Cardiac muscle cell (in vitro differentiated cells and primary cell): ENCODE data around the gene MAVS. TPM values are rescaled to one million over a fixed set of nuclear protein-coding genes. Genes with fewer than 3 reads are reported as not detected.

Source experiments
- DNase-seq, 2 donors: peaks; one replicate each; pipeline versions ENCODE4 v3.0.0 to v3.0.0-alpha.2; 2010 to 2017; ENCODE audit warnings: low read depth in 1 of 2, low spot score in 1 of 2
- H3K27ac ChIP-seq: fragments of 200-600 bp; sonication (generic); 2 replicates; pipeline ENCODE4 v1.5.1; 2016
- H3K27me3 ChIP-seq: fragments of 200-600 bp; sonication (generic); 2 replicates; pipeline ENCODE4 v1.6.0; 2016; ENCODE audit warnings: control low read depth
- H3K36me3 ChIP-seq: fragments of 200-600 bp; sonication (generic); 2 replicates; pipeline ENCODE4 v1.5.1; 2016; ENCODE audit warnings: control low read depth
- H3K4me1 ChIP-seq: fragments of 200-600 bp; sonication (generic); 2 replicates; pipeline ENCODE4 v1.8.1; 2017; ENCODE audit warnings: low read depth, mild to moderate bottlenecking, mixed run types
- H3K4me3 ChIP-seq: fragments of 200-600 bp; sonication (generic); 2 replicates; pipeline ENCODE4 v1.5.1; 2016; ENCODE audit warnings: mild to moderate bottlenecking
- H3K9me3 ChIP-seq: fragments of 200-600 bp; sonication (generic); 2 replicates; pipeline ENCODE4 v1.5.1; 2017; ENCODE audit warnings: low read depth, mild to moderate bottlenecking, control low read depth
- CTCF ChIP-seq: IDR thresholded peaks from 2 replicates; pipeline ENCODE4 v1.5.1; 2012; ENCODE audit warnings: low read depth, mild to moderate bottlenecking, low read length
- polyA plus RNA-seq: library from polyadenylated mRNA; unstranded; fragments of >200 nt; fragmentation: Nextera tagmentation; extraction: Ambion mirVana; gene quantifications from 2 replicates; pipeline ENCODE4 v1.2.1, GENCODE V29; 2016
- total RNA-seq: library from RNA; depleted of rRNA; stranded (reverse); fragments of >200 nt; gene quantifications from 2 replicates; pipeline ENCODE4 v1.2.3, GENCODE V29; 2016

MAVS gene
- total and polyA plus RNA-seq, 2 experiments from 2014 or later: 15.0 to 40.9 TPM

DNA sequence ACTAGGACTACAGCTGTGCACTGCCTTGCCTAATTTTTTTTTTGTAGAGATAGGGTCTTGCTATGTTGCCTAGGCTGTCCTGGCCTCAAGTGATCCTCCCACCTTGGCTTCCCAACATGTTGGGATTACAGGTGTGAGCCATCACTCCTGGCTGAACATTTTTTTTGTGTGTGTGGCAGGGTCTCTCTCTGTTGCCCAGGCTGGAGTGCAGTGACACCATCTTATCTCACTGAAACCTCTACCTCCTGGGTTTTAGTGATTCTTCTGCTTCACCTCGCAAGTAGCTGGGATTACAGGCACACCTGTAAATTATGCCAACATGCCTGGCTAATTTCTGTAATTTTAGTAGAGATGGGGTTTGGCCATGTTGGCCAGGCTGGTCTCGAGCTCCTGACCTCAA lies 67.8 kb downstream of the MAVS start:
- Histone ChIP-seq H3K27ac (no peak overlapping the region), H3K9me3 (no peaks in the 10 kb centered on the region), H3K27me3 (no peaks in the 10 kb centered on the region), H3K4me3 (no peak overlapping the region), H3K36me3 (peaks cover 29% of the 10 kb centered on the region), H3K4me1 (peaks cover 7% of the 10 kb centered on the region)
- TF ChIP-seq CTCF: no peak
- DNase-seq: no peak

GRCh38 chr20:3915691-3916090 lies 69.1 kb downstream of the MAVS start:
- no peak overlapping the region for H3K4me3 ChIP-seq
- H3K27me3 ChIP-seq: no peaks in the 10 kb centered on the region
- H3K4me1 ChIP-seq: peaks cover 7% of the 10 kb centered on the region
- no peak for TF ChIP-seq CTCF
- peak overlapping the region; percentile 29 for H3K27ac ChIP-seq
- peaks cover 23% of the 10 kb centered on the region for H3K36me3 ChIP-seq
- no peaks in the 10 kb centered on the region for H3K9me3 ChIP-seq
- DNase-seq: no peak

DNA sequence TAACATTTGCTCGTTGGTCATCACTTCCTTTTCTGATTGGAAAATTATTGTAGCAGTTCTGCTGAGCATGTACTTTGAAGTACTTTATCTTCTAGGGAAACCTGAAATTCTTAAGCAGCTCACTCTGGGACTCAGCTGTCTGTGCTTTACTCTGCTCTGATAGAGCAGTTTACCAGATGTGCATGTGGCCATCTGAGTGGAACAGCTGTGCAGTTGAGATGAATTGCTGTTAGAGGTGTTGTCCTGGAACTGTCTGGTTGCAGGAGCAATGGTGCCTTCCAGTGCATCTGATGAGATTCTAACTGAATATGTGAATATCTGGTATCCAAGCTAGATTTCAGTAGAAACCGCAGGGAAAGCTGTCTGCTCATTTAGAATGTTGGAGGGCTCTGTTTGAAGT lies 69.7 kb downstream of the MAVS start:
- no peak for TF ChIP-seq CTCF
- Histone ChIP-seq H3K27ac (peak overlapping the region; percentile 29), H3K4me3 (no peak overlapping the region), H3K4me1 (peaks cover 7% of the 10 kb centered on the region), H3K9me3 (no peaks in the 10 kb centered on the region), H3K36me3 (peaks cover 19% of the 10 kb centered on the region), H3K27me3 (no peaks in the 10 kb centered on the region)
- no peak for DNase-seq

GRCh38 chr20:3919352-3919751 lies 72.7 kb downstream of the MAVS start:
- H3K27ac ChIP-seq: no peak overlapping the region
- peak in 1 of 2 donors; percentile 83 for DNase-seq

GRCh38 chr20:3922223-3922982 lies 75.8 kb downstream of the MAVS start:
- DNase-seq: no peak
- no peak for TF ChIP-seq CTCF
- no peaks in the 10 kb centered on the region for H3K27me3 ChIP-seq
- H3K36me3 ChIP-seq: peaks cover 13% of the 10 kb centered on the region
- peak overlapping the region; percentile 75 for H3K27ac ChIP-seq
- peaks cover 23% of the 10 kb centered on the region for H3K4me1 ChIP-seq
- no peak overlapping the region for H3K4me3 ChIP-seq
- no peaks in the 10 kb centered on the region for H3K9me3 ChIP-seq

More at GRCh38 chr20:3919352-3919751, 72.7 kb downstream of the MAVS start:
- Histone ChIP-seq H3K4me1 (peaks cover 19% of the 10 kb centered on the region), H3K4me3 (no peak overlapping the region), H3K36me3 (peaks cover 12% of the 10 kb centered on the region), H3K27me3 (no peaks in the 10 kb centered on the region), H3K9me3 (no peaks in the 10 kb centered on the region)
- no peak for TF ChIP-seq CTCF
